ENCODE results near the gene WASF2. TPM values are rescaled to one million over a fixed set of nuclear protein-coding genes. Genes with fewer than 3 reads are reported as not detected.
"Not testable (repeated sequence)": the region's sequence is repeated elsewhere in the genome, so short reads cannot be mapped to it uniquely, and the experiment has no call there.

Gene WASF2
- 10 to 100 TPM; 53.8 to 76.6 (median 70.3) TPM for total RNA-seq

GRCh38 chr1:27489973-27490741, at the start of gene WASF2:
WASF2 (minus strand) TSS chr1:27490167; CDS start chr1:27428890, 61,277 bp downstream.
- peak; percentile 97 to 100 for DNase-seq (ENCODE audit: low spot score in 2 of 2)
- H3K4me3 ChIP-seq (ENCODE audit: low read depth, poor library complexity, severe bottlenecking): peak within 1 kb of the TSS; percentile 99
- WGBS, 2 donors: 1% methylated on average over 32 to 49 of the region's 50 CpGs
- TF ChIP-seq POLR2A (IDR thresholded peaks at IDR 0.05) (peak in 1 of 2 donors; percentile 85), CTCF (IDR thresholded peaks at IDR 0.05) (no peak)
- intact Hi-C loops (cut with DNase I; ENCODE audit: low total_unique reads): loop anchor here (10.0 kb wide), 1 partner anchor 55 kb away; no protein-coding TSS in a partner anchor

- intact Hi-C loops (cut with DNase I; ENCODE audit: low total_unique reads): no loop called here
- 29 to 38% methylated on average over 3 of the region's 3 CpGs for WGBS, 2 donors
- no peak overlapping the region for H3K4me3 ChIP-seq (ENCODE audit: low read depth, poor library complexity, severe bottlenecking)
- no peak for TF ChIP-seq POLR2A (IDR thresholded peaks at IDR 0.05)
- TF ChIP-seq CTCF (IDR thresholded peaks at IDR 0.05): no peak
- DNase-seq (ENCODE audit: low spot score in 2 of 2): no peak
Observed at GRCh38 chr1:27538793-27539192, 48.8 kb upstream of the WASF2 start.

GRCh38 chr1:27538305-27538676, 48.3 kb upstream of the WASF2 start:
- 86 to 91% methylated on average over 4 of the region's 4 CpGs for WGBS, 2 donors
- H3K4me3 ChIP-seq (ENCODE audit: low read depth, poor library complexity, severe bottlenecking); DNase-seq (ENCODE audit: low spot score in 2 of 2); intact Hi-C loops (cut with DNase I; ENCODE audit: low total_unique reads): not testable (repeated sequence)

- intact Hi-C loops (cut with DNase I; ENCODE audit: low total_unique reads): no loop called here
- H3K4me3 ChIP-seq (ENCODE audit: low read depth, poor library complexity, severe bottlenecking): no peak overlapping the region
- 18 to 24% methylated on average over 11 of the region's 11 CpGs for WGBS, 2 donors
Observed at GRCh38 chr1:27536767-27537166, 46.8 kb upstream of the WASF2 start.

GRCh38 chr1:27536010-27536757, 46.2 kb upstream of the WASF2 start:
- intact Hi-C loops (cut with DNase I; ENCODE audit: low total_unique reads): no loop called here
- 45 to 54% methylated on average over 15 of the region's 15 CpGs for WGBS, 2 donors
- no peak overlapping the region for H3K4me3 ChIP-seq (ENCODE audit: low read depth, poor library complexity, severe bottlenecking)
- TF ChIP-seq POLR2A (IDR thresholded peaks at IDR 0.05) (no peak), CTCF (IDR thresholded peaks at IDR 0.05) (no peak)
- no peak for DNase-seq (ENCODE audit: low spot score in 2 of 2)

More at GRCh38 chr1:27536767-27537166, 46.8 kb upstream of the WASF2 start:
- TF ChIP-seq CTCF (IDR thresholded peaks at IDR 0.05): no peak
- TF ChIP-seq POLR2A (IDR thresholded peaks at IDR 0.05): no peak
- no peak for DNase-seq (ENCODE audit: low spot score in 2 of 2)

- intact Hi-C loops (cut with DNase I; ENCODE audit: low total_unique reads): no loop called here
- TF ChIP-seq POLR2A (IDR thresholded peaks at IDR 0.05) (no peak), CTCF (IDR thresholded peaks at IDR 0.05) (no peak)
- 18 to 37% methylated on average over 2 of the region's 2 CpGs for WGBS, 2 donors
- no peak for DNase-seq (ENCODE audit: low spot score in 2 of 2)
- H3K4me3 ChIP-seq (ENCODE audit: low read depth, poor library complexity, severe bottlenecking): no peak overlapping the region
Observed at GRCh38 chr1:27535386-27535785, 45.4 kb upstream of the WASF2 start.
